Neural progenitor cell (in vitro differentiated cells): ENCODE data around the gene CHMP1A.

Experiments
- EZH2 ChIP-seq: fragments of 200-600 bp; sonication (generic); IDR thresholded peaks from 2 replicates; pipeline ENCODE4 v1.6.1; 2017; ENCODE audit warnings: antibody characterized with exemption, mild to moderate bottlenecking, moderate library complexity
- EZH2phosphoT487 ChIP-seq: fragments of 200-600 bp; sonication (generic); IDR thresholded peaks from 2 replicates; pipeline ENCODE4 v1.6.1; 2017; ENCODE audit warnings: antibody characterized with exemption
- TF ChIP-seq, protein P1 (sequence below): fragments of 200-600 bp; sonication (generic); IDR thresholded peaks from 2 replicates; pipeline ENCODE4 v1.5.1; 2017; ENCODE audit warnings: antibody characterized with exemption, mild to moderate bottlenecking

- TF ChIP-seq, protein P1, sequence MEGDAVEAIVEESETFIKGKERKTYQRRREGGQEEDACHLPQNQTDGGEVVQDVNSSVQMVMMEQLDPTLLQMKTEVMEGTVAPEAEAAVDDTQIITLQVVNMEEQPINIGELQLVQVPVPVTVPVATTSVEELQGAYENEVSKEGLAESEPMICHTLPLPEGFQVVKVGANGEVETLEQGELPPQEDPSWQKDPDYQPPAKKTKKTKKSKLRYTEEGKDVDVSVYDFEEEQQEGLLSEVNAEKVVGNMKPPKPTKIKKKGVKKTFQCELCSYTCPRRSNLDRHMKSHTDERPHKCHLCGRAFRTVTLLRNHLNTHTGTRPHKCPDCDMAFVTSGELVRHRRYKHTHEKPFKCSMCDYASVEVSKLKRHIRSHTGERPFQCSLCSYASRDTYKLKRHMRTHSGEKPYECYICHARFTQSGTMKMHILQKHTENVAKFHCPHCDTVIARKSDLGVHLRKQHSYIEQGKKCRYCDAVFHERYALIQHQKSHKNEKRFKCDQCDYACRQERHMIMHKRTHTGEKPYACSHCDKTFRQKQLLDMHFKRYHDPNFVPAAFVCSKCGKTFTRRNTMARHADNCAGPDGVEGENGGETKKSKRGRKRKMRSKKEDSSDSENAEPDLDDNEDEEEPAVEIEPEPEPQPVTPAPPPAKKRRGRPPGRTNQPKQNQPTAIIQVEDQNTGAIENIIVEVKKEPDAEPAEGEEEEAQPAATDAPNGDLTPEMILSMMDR, result no peak
- TF ChIP-seq EZH2 (no peak), EZH2phosphoT487 (no peak)
These were observed 27.5 kb downstream of the CHMP1A start for GRCh38 chr16:89629827-89630610.
